GM18519 (cell line): ENCODE data around the gene TNC.

ENCODE experiments used
- ATAC-seq: cut with Tn5 transposase; IDR thresholded peaks from one replicate; pipeline ENCODE4 v1.9.1; 2021; ENCODE audit warnings: mild to moderate bottlenecking, moderate library complexity; ENCODE audit not compliant: unreplicated experiment, low FRiP score

Gene TNC

GRCh38 chr9:115104908-115105307 lies 13.0 kb downstream of the TNC start:
- ATAC-seq: no peak

DNA sequence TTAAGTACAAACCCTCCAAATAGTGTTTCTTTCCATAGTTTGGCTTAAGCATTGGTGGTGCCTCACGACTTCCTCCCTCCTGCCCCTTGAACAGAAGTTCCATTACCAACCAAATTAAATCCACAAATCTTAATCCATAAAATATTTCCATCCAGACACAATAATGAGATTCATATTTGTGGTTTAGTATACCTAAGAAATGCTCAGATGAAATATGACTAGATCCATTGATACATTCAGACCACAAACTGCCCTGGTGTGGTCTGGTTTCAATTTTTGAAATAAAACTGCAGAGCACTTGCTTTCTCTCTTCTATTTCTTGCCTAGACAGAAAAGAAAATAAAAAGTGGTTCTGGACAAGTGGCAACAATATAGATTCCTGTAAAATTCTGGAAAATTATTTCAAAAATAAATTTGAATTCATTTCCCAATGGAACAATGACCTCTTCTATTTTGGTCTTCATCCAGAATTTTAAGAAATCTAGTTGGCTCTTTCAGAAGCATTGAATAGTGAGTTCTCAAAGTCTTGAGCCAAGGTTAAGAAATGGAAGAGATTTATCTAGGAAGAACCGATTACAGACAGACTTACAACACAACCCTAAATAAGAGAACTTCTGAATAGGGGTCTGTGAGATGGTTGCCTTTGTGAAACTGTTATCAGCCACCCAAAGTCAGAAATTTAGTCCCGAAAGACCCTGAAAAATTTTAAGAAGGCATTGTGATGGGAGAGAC lies 14.0 kb downstream of the TNC start:
- no peak for ATAC-seq

GRCh38 chr9:115099901-115100300 lies 18.1 kb downstream of the TNC start:
- ATAC-seq: no peak

GRCh38 chr9:115098226-115098965 lies 19.6 kb downstream of the TNC start:
- ATAC-seq: no peak

GRCh38 chr9:115093520-115093919 lies 24.4 kb downstream of the TNC start:
- ATAC-seq: no peak

DNA sequence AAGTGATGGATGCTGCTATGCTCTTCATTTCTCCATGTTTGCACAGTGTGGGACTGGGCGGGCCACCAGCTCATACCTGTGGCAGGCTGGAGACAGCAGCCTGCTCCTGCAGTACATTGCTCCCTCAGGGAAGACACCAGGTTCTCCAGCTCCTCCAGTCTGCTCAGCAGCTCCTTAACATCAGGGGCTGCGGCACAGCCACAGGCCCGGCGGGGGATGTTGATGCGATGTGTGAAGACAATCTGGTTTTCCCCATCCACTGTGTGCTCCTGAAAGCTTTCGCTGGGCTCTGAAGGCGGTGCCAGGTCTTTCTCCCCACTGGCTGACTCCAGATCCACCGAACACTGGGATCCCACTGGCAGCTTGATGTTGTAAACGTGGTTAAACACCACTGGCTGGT lies 27.5 kb downstream of the TNC start:
- no peak for ATAC-seq

GRCh38 chr9:115088860-115089259 lies 29.1 kb downstream of the TNC start:
- no peak for ATAC-seq

DNA sequence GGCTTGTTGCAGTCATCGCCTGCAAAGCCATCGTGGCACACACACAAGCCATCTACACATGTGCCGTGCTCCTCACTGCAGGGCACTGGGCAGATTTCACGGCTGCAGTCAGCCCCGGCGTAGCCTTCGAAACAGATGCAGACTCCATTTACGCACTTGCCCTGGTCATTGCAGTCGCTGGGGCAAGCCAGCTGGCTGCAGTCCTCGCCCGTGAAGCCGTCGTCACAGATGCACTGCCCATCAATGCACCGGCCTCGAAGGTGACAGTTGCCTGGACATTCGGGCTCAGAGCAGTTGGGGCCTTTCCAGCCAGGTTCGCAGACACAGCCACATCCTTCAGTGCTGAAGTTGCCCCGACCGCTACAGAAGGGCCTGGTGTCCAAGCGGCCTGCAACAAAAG lies 31.1 kb downstream of the TNC start:
- ATAC-seq: no peak

GRCh38 chr9:115086461-115086860 lies 31.5 kb downstream of the TNC start:
- no peak for ATAC-seq

- no peak for ATAC-seq
Measured at GRCh38 chr9:115085773-115086377, 32.1 kb downstream of the TNC start.

- ATAC-seq: no peak
Measured at GRCh38 chr9:115084709-115085108, 33.2 kb downstream of the TNC start.

- ATAC-seq: no peak
Measured at GRCh38 chr9:115084157-115084556, 33.8 kb downstream of the TNC start.

DNA sequence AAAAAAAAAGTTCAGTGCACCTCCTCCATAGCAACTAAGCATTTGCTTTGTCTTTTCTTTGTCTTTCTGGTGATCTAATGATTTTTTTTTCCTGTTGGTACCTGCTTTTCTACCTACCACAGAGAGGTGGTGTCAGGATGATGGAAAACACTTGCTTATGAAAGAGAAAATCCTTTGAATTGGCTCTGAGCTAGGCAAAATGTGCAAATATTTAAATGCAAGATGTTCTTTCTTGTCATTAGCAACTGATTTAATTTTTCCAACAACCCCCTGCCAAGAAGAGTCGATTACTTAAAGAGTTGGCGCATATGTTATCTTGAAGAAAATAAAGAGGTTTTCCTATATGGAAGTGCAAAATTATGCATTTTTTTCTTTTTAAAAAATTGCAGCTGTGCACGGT lies 37.7 kb downstream of the TNC start:
- no peak for ATAC-seq

- ATAC-seq: no peak
Measured at GRCh38 chr9:115079156-115079555, 38.8 kb downstream of the TNC start.

DNA sequence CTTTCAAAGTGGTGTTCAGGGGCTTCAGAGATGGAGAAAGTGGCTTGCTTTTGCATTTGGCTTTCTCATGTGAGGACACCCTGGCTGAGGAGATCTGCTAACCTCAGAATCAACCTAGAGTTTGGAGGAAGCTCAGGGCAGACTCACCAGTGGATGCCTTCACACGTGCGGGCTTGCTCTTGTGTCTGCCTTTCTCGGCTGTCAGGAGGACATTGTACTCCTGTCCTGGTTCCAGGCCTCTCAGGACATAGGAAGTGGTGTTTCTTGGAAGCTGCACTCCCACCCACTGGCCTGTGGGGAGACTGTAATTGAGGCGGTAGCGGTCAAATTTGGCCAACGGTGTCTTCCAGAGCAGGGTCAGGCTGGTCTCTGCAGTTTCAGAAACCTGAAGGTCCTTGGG lies 44.5 kb downstream of the TNC start:
- ATAC-seq: no peak

- ATAC-seq: no peak
Measured at GRCh38 chr9:115071176-115071575, 46.8 kb downstream of the TNC start.

DNA sequence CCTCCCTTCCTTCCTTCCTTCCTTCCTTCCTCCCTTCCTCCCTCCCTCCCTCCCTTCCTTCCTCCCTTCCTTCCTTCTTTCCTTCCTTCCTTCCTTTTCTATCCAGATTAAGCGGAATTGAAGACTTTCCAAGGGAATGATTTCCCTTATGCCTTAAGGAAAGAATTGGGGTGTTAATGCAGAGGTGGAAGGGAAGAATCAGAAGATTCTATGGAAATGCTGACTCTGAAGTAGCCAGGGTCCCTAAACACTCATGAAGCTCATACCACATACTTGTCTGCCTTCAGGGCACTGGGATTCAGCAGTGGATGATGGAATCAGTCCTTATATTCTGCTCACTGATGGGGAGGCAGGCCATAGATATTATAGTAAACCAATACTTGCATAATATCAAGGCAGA lies 48.2 kb downstream of the TNC start:
- ATAC-seq: no peak

DNA sequence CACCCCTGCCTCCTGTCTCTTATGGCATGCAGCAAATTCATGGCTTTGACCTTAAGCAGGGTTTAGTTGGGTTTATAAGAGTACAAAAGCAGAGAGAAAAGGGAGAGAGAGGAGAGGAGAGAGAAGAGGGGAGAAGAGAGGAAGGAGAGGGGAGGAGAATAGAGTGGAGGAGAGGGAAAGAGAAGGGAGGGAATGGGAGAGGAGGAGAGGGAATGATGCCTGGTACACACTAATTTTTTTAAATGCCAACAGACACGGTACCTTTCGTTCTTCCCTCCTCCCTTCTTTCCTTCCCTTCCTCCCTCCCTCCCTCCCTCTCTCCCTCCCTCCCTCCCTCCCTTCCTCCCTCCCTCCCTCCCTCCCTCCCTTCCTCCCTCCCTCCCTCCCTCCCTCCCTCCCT lies 48.7 kb downstream of the TNC start:
- no peak for ATAC-seq

DNA sequence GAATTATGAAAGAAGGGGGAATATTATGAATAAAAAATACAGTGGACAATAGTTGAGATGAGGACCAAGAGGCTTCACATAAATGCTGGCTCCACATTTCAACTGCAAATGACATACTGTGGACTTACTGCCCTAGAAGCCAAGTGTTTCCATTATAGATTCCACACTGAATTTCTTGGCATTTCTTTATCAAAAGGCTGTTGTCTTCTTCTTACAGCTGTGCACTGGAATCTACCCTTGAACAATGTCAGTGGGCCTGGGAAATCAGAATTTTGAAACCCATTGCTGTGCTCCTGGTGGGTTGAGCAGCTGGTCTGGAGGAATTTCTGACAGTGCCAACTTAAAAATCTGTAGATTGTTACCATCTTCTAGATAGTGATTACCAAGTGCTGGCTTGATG lies 49.9 kb downstream of the TNC start:
- no peak for ATAC-seq

- ATAC-seq: no peak
Measured at GRCh38 chr9:115063058-115063845, 54.7 kb downstream of the TNC start.

GRCh38 chr9:115058684-115059315 lies 59.2 kb downstream of the TNC start:
- ATAC-seq: no peak
